ENCODE measurements around the gene UBXN11.

UBXN11 gene

DNA sequence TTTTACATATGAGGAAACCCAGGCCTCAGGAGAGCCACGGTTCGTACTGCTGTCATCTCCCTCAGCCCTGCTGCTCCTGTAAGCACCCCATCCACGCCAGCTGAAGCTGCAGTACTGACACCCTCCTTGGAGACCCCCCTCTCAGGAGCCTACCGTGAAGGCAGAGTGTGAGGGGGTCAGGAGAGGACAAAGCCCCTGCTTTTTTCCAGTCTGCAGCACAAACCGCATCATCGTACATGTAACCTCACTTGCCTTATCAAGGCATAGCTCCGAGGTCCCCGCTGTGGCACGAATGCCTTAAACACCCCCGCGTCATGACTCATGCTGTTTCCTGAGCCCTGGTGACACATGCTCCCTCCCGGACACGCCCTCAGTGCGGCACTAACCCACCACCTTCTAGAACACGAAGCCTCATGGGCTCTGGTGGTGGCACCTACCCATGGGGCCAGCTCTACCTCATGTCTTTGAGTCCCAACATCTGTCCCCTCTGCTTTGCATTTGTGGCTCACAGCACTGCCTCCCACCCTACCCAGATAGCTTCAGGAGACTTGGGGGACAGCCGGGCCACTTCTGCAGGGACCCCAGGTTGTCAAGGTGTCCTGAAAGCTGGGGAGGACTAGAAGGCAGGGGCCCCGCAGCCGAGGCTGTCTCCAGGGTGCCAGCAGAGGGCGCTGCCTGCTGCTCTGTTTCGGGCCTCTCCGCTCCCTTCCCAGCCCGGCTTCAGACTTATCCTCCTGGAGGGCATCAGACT, 21.7 kb downstream of the UBXN11 start:
- peak; percentile 98 for DNase-seq

DNA sequence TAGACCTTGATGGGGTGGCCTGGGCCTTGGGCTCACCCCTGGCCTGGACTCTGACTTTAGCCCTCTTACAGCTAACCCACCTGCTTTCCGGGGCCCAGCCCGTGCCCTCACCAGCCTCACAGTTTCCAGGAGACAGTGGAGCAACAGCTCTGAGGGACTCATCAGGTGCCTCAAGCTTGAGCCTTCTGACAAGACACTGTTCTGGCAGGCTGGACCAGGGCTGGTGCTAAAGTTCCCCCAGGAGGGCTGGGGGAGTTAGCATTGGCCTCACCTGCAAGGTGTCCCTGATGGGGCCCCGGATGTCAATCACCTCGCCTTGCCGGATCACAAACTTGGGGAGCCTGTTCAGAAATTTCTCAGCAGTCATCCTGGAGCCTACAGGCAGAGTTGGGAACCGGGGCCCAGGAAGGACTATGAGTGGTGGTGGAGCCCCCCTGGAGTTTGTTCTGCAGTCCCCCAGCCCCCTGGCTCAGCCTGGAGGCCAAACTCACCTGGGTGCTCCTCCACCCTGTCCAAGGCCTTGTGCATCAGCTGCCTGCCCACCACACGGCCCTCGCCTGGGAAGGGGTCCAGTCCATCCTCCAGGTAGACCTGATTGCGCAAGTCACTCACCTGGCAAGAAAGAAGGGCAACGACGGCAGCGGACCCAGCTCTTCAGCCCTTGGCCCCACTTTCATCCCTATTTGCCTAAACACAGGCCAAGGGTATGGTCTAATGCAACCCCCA, 22.4 kb downstream of the UBXN11 start:
- peak; percentile 34 for DNase-seq

DNA sequence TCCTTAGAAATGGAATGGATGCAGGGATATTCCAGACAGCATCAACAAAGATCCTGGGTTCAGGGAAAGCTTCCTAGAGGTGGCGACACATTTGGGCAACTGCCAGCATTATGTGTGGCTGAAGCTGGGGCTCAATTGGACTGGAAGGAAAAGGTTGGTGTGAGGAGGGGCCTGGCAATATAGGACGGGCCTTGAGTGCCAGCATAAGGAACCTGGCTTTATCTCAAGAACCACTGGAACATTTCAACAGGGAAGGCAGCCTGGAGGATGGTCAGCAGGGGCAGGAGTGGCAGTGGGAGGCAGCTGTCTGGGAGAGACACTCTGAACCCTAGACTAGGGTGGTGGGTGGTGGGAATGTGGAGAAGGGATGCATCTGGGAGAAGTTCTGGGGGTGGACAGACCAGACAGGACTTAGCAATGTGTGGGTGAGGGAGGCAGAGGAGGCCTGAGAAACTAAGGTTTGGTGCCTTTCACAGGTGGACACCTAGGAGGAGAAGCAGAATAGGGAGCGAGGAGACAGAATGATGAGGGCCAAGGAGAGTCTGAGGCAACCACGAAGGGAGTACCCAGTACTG, 23.1 kb downstream of the UBXN11 start:
- peak; percentile 24 for DNase-seq

DNA sequence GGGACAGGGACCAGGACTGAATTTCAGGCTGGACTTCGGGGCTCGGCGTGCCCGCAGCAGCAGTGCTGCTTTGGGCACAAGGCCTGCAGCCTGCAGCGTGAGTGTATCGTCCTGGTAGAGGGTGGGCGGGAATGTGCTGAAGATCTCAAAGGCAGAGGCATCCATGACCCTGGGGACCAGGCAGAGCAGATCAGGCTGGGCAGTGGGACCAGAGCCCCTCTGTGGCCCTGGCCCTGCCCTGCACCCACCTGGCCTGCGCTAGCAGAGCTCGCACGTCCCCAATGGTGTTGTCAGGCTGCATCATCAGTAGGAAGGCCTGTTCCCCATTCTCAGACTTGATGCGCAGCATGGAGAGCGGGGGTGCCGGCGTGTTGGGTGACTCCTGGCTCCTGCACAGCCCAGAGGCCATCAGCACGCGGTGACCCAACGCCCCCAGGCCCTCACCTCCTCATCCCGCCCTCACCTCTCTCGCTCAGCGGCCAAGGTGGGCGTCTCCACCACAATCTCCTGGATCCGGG, 24.0 kb downstream of the UBXN11 start:
- DNase-seq: peak; percentile 15

DNA sequence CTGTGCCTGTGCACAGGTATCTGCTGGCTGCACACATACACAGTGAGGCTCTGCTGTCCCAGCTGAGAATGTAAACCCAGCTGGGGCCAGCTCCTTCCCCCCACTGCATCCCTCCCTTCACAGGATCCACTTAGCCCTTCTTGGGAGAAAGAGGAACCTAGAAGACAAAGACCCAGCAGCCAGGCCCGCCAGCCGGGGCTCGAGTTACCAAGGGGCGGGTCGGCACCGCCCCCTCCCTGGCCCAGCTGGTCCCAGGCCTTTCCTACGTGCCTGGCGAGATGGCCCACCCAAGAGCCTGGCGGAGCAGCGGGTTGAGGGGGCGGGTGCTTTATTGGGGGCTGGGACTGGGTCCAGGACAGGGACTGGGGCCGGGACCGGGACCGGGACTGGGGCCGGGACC, 24.5 kb downstream of the UBXN11 start:
- peak; percentile 9 for DNase-seq

DNA sequence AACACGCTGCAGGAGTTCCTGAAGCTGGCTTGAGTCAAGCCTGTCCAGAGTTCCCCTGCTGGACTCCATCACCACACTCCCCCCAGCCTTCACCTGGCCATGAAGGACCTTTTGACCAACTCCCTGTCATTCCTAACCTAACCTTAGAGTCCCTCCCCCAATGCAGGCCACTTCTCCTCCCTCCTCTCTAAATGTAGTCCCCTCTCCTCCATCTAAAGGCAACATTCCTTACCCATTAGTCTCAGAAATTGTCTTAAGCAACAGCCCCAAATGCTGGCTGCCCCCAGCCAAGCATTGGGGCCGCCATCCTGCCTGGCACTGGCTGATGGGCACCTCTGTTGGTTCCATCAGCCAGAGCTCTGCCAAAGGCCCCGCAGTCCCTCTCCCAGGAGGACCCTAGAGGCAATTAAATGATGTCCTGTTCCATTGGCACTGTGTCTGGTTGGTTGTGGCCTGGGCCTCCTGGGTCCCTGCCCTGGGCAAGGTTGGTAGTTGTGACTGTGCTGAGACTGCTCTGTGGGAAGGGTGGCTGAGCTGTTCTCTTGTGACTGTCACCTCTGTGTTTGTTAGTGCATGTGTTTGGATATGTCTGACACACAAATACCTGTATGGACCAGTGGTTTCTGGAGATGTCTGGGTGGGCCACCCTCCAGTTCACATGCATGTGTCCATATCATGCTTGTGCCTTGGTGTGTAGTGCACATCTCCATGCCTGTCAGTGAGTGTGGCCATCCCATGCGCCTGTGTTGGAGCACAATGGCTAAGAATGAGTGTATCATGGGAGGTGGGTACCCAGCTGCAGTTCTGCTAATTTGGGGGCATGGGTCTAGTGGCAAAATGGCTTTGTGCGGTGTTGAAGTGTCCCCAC, 25.1 kb downstream of the UBXN11 start:
- DNase-seq: peak; percentile 41

DNA sequence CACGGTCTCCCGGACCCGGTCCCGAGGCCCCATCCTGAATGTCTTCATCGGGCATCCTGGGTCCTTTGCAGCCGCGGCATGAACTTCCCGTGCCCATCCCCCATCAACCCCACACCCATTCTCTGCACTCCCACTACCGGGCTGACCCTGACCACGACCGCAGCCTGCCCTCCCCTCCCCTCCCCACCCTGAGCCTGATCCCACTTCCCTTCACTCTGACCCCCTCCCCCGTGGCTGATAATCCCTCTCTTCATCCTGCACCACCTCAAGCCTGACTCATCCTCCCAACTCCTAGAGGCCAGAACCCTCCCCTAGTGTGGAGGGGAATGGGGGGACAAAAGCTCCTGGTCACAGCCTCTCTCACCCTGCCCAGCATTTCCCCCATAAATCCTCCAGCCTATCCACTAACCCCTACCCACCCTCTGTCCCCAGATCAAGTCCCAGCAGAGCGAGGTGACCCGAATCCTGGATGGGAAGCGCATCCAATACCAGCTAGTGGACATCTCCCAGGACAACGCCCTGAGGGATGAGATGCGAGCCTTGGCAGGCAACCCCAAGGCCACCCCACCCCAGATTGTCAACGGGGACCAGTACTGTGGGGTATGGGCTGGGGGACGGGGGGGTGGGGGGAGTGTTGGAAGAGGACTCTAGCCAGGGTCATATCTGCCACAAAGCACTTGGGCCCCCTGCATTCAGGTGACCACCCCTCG, 25.9 kb downstream of the UBXN11 start:
- DNase-seq: peak; percentile 52

DNA sequence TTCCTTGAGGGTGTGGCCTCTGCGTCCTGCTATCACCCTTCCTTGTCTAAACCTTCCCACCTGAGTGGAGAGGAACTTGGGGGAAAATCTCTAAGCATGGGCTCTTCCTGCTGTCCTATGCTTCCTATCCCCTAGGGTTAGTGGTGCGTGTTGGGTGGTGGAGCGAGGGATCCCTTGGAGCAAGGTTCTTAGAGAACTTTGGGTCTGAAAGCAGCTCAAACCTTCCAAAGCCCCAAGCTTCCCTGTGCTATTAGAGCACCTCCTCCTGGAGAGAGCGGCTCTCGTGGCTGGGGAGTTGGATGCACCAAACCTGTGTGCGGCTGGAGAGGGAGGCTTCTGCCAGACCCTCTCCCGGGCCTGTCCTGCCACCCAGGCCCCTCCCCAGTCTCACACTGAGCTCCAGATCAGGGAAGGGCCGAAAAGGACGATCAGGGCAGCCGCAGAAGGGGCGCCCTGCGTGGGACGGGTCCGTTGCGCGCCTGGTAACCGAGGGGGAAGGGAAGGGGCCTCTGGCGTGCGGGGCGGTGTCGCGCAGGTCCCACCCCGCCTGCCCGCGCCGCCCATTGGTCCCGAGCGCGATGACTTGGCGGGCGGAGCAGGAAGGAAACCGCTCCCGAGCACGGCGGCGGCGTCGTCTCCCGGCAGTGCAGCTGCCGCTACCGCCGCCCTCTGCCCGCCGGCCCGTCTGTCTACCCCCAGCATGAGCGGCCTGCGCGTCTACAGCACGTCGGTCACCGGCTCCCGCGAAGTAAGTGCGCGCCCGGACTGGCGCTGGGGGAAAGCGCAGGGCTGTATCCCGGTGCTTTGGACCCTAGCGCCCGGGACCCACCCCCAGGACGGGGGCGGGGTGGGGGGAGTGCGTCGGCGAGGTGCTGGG, 26.7 kb downstream of the UBXN11 start, which contains the start of gene SH3BGRL3:
SH3BGRL3 (plus strand) TSS at position 631 of the 877 bp plus-strand sequence; CDS start at position 701, 70 bp downstream.
- peak; percentile 91 for DNase-seq

DNA sequence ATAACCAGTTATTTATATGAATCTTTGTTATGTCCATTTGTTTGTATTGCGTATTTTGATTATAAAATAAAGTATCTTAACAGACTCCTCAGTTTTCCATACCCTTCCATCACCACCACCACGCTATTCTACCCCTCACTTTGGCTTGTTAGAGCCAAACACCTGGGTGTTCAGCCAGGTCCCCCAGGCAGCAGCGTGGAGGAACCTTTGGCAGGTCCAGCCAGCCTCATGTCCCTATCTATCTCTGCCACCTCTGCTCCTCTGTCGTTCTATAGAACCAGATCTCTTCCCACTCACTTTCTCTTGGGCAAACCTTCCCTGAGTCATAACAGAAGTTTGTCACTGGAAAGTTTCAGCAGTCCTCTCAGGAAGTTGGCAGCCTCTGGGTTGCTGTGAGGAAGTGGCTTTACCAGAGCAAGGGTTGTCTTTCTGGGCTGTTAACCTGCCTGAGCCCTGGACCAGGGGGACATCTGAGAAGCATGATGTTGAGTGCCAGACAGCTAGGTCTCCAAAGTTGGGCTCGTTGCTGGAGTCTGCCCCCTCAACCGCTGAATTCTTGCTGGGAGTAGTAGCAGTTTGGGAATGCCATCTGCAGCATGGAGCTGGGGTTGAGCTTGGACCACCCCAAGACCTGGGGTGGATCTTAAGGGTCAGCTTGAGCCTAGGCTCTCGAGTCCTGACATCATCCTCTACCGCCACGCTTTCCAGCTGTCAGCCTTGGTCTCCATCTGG, 27.5 kb downstream of the UBXN11 start:
- DNase-seq: peak; percentile 52

DNA sequence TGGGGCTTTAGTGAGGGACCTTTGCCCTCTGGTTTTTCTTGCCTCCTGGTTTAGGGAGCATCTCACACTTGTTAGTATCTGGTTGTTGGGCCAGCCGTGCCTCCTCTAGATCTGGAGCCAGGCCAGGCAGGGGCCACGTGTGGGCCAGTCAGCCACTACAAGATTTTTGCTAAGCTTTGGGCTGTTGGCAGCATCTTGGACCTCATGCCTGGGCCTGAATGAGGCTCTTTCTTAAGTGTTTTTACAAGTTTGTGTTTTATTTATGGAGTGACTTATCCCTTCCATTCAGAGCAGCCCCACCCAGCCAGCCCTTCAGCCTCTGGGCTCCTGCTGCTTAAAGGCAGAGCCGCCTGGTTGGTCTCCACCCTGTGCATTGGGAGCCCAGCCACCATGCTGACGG, 28.1 kb downstream of the UBXN11 start:
- no peak for DNase-seq

DNA sequence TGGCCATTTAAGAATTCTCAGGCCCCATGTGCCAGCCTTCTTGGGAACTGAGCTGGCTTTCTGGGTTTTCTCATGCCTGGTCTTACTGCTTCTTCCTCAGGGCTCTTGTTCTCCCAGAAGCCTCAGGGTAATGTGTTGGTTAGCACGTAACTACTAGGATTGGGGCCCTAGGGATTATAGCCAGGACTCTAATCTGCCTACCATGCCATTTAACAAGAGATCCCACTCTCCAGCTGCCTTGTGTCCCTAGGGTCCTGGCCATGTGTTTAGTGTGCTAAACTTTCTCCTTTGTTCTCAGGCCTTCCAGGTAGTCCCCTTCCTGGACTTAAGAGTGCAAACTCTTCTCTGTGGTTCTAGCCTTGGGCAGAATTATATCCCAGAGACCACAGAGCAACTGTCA, 28.7 kb downstream of the UBXN11 start:
- no peak for DNase-seq

DNA sequence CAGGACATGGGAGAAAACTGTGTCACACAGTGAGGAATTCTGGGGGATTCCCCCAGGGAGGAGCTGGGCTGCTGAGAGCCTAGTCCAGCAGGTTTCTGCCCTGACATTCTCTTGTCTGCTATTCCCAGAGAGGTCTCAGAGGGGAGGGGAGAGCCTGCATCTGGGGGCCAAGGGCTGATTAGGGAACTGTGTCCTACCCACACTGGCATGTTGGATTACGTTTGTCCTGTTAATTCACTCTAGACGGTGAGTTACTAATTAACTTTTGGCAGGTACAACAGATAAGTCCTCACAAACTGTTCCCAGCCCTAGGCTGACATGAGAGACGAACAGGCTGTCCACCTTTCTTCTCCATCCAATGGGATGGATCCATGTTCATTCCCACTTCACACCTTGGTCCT, 29.2 kb downstream of the UBXN11 start:
- DNase-seq: no peak

DNA sequence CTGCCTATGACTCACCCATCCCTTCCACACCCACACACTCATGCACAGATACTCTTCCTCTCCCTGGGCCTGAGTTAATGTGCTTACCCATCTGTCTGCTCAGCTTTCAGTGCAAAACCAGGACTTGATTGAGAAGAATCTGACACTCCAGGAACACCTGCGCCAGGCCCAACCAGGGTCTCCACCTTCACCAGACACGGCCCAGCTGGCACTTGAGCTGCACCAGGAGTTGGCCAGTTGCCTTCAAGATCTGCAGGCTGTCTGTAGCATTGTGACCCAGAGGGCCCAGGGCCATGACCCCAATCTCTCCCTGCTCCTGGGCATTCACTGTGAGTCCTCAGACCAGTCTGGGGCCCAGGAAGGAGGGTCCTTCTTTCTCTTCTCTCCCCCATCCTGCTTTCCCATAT, 30.0 kb downstream of the UBXN11 start:
- DNase-seq: no peak

DNA sequence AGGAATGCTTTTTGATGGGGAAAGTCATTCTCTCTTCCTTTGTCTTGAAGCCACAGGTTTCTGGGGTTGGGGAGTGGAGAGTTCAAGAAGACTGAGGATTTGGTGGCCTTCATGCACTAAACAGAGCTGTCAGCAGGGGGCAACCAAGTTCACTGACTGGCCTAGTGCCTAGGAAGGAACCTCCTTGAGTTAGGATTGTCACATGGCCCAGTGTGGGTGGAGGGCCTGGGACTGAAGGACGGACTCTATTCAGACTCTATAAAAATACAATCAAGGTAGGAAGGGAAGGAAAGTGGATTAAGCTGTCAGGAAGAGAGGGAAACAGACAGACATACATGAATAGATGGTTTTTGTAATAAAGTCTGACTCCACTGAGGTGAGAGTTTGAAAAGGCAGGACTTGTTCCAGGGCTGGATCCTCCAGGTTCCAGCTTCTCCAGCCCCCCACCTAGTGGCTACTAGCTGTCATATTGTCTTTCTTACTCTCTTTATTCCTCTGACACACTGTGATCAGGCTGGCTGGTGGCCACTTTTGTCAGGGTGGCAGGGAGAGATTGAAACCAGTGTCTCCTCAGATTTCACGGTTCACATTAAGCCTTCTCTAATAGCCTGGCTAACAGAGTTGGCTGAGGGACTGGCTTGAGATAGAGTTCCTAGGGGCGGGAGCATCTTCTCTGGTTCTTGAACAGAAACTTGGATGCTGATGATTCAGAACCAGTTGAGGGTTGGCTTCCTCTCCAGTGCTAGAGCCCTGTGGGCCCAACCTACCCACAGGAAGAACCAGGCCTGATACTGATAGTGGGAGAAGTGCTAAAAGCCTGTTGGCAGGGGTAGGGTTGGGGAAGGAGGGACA, 30.6 kb downstream of the UBXN11 start:
- DNase-seq: peak; percentile 84

DNA sequence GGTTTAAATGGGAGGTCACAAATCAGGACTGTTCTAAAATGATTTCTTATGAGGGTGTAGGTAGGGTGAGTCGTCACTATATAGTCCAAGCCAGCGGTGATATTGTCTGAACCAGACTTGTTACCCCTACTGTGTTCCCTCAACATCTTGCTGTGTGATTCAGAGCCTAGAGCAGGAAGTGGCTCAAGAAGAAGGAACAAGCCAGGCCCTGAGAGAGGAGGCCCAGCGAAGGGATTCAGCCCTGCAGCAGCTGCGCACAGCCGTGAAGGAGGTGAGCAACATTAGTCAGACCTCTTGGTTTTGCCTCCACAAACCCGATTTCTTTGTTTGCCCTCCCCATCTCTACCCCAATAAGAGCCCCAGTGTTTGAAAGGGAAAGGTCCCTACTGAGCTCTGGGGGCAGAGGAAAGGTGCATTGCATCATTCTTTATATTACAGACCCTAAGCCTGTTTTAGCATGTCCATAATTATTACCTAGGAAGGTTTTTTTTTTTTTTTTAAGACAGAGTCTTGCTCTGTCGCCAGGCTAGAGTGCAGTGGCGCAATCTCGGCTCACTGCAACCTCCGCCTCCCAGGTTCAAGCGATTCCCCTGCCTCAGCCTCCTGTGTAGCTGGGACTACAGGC, 31.5 kb downstream of the UBXN11 start:
- no peak for DNase-seq

DNA sequence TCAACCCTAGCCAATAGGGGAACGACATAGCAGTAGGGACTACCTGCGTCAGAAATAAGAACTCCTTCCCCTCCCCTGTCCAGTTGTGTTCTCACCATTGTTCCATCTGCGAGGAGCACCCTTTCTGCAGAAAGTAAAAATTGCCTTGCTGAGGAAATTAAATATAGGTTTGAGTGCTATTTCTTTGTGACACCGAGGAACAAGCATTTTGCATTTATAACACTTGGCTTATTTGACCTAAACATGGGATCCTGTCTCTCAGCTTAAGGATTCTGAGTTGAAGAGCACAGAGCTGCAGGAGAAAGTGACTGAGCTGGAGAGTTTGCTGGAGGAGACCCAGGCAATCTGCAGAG, 37.3 kb downstream of the UBXN11 start:
- DNase-seq: no peak

DNA sequence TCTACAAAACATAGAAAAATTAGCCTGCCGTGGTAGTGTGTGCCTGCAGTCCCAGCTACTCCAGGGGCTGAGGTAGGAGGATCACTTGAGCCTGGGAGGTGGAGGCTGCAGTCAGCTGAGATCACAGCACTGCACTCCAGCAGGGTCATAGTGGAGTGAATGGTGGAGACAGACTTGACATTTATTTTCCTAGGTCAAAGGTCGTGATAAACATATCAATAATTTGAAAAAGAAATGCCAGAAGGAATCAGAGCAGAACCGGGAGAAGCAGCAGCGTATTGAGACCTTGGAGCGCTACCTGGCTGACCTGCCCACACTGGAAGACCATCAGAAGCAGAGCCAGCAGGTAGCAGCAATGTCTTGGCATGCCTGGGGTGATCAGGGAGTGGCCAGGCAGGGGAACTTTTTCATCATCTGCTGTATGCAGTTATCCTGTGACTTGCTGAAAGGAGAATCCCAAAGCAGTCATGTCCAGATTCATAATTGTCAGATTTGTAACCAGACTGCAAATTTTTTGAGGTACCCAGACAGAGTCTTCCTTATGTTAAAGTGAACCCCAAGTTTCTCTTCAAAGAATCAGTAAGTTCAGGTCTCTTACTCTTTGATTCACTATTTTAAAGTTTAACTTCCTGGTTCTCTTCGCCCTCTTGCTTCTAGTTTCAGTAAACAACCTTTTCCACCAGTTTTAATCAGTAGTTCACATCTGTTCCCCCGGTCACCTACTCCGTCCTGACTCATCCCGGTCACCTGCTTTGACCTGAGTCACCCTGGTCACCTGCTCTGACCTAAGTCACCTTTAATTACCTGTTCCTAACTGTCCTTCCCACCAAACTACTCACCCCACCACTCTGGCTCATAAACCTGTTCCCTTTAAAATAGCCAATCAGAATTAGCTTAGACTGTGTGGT, 37.9 kb downstream of the UBXN11 start:
- no peak for DNase-seq

DNA sequence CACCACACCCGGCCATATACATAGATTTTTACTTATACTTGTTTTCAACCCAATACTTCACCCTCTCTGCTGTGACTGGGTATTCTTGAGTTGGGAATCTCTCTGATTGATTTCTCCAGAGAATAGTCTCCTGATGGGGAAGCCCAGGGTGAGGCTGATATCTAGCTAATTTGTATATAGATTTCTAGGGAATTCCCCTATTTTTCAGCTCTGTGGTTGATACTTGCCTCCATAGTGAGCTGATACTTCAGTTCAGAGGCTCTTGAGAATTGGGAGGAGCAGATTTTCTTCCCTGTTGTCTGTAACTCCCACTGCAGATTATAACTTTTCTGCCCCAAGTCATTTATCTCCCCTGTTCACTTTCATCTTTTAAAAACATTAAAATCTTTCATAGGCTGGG, 41.0 kb downstream of the UBXN11 start:
- DNase-seq: no peak

Measured in CD4-positive, alpha-beta T cell treated with Interleukin-17A for 4 hours (primary cell).